Measurements from ENCODE around the gene C10orf67. TPM values are rescaled to one million over a fixed set of nuclear protein-coding genes. Genes with fewer than 3 reads are reported as not detected.

C10orf67 gene
- total and polyA plus RNA-seq, 9 of the 15 experiments (the other 6 are each of a cell fraction or from before 2014, with no cell fraction given), result not detected

GRCh38 chr10:23337616-23338015, 7.0 kb downstream of the C10orf67 start:
- in situ Hi-C loops (cut with MboI), result loop anchor here (25.0 kb wide), 1 partner anchor 350 kb away; no protein-coding TSS in a partner anchor
- Histone ChIP-seq H3K9me1 (ENCODE audit: control insufficient read depth, insufficient read depth, low read length) (no peaks in the 10 kb centered on the region), H3K79me2 (ENCODE audit: control insufficient read depth, insufficient read depth, low read length) (no peaks in the 10 kb centered on the region), H3K27me3 (ENCODE audit: control insufficient read depth in 2 of 2, insufficient read depth in 2 of 2, low read length in 2 of 2) (peaks cover 0 to 5% of the 10 kb centered on the region in 2 experiments; a peak in 3 of 5 replicates), H3K9me3 (replicated peaks; ENCODE audit: control insufficient read depth, insufficient read depth, low read depth, low read length) (no peaks in the 10 kb centered on the region), H3K27ac (ENCODE audit: extremely low read depth, low read depth, low read length) (no peak overlapping the region), H3K36me3 (ENCODE audit: control insufficient read depth, insufficient read depth, low read length) (no peaks in the 10 kb centered on the region), H4K20me1 (replicated peaks; ENCODE audit: control insufficient read depth, insufficient read depth, low read length) (peaks cover 4% of the 10 kb centered on the region; the same call in 1 of the 2 replicates), H3K4me2 (ENCODE audit: insufficient read depth, low read length) (no peak overlapping the region), H3K4me1 (replicated peaks in 1 of 2; ENCODE audit: control insufficient read depth in 2 of 2, insufficient read depth in 2 of 2, low read length in 2 of 2) (no peaks in the 10 kb centered on the region), H2AFZ (ENCODE audit: low read depth, low read length) (no peak overlapping the region), H3K4me3 (no peak overlapping the region), H3K9ac (ENCODE audit: insufficient read depth in 1 of 2, low read depth in 2 of 2, low read length in 2 of 2) (no peak overlapping the region)
- FAIRE-seq (no peak), DNase-seq (ENCODE audit: extremely low read depth in 1 of 4, low spot score in 3 of 4) (no peak), ATAC-seq (no peak)
- POLR2A ChIA-PET, result no interaction called here
- CTCF ChIA-PET (ENCODE audit: low intra/inter-chr PET ratio), result no interaction called here
- BruUV-seq (replicated peaks), result no TSS peak
- TF ChIP-seq ZZZ3 (IDR thresholded peaks at IDR 0.05) (no peak), ZNF316 (IDR thresholded peaks at IDR 0.05) (no peak), LCOR (CRISPR knock-in tag; IDR thresholded peaks at IDR 0.05) (no peak), PHB (CRISPR knock-in tag; IDR thresholded peaks at IDR 0.05) (no peak), ZNF384 (IDR thresholded peaks at IDR 0.05; ENCODE audit: low read depth, low read length) (no peak), BCOR (IDR thresholded peaks at IDR 0.05) (no peak), ZC3H8 (IDR thresholded peaks at IDR 0.05) (no peak), TAF1 (IDR thresholded peaks at IDR 0.05; ENCODE audit: control insufficient read depth, extremely low read depth, insufficient read depth, low read length, severe bottlenecking) (no peak)
- TF ChIP-seq, protein P1, sequence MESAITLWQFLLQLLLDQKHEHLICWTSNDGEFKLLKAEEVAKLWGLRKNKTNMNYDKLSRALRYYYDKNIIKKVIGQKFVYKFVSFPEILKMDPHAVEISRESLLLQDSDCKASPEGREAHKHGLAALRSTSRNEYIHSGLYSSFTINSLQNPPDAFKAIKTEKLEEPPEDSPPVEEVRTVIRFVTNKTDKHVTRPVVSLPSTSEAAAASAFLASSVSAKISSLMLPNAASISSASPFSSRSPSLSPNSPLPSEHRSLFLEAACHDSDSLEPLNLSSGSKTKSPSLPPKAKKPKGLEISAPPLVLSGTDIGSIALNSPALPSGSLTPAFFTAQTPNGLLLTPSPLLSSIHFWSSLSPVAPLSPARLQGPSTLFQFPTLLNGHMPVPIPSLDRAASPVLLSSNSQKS (CRISPR knock-in tag; IDR thresholded peaks at IDR 0.05), result no peak
- intact Hi-C loops (cut with micrococcal nuclease), result no loop called here
- WGBS (ENCODE audit: insufficient coverage, low coverage, missing lambda C conversion rate), result 0% methylated on average over 1 of the region's 1 CpG

All from K562 (cell line).